Stomach (tissue), 9 donors: ENCODE data around the gene THADA. TPM values are rescaled to one million over a fixed set of nuclear protein-coding genes. Genes with fewer than 3 reads are reported as not detected.

Experiments
- DNase-seq, 2 donors: peaks; one replicate each; pipeline versions ENCODE4 v3.0.0 to v3.0.0-alpha.2; 2013 to 2019
- H3K27ac ChIP-seq, 5 donors: fragments of 200-600 bp in 4 of 5; sonication (generic) in 4 of 5; one replicate each; pipeline ENCODE4 v1.5.1; 2013 to 2019; ENCODE audit warnings: mild to moderate bottlenecking in 1 of 5, moderate library complexity in 1 of 5
- H3K27me3 ChIP-seq, 3 donors: fragments of 200-600 bp; sonication (generic); one replicate each; pipeline ENCODE4 v1.5.1; 2017 to 2019; ENCODE audit warnings: mixed run types in 1 of 3
- H3K36me3 ChIP-seq, 4 donors: fragments of 200-600 bp; sonication (generic); 1 replicate in 3 of 4; 2 replicates in 1 of 4; pipeline ENCODE4 v1.5.1; 2016 to 2019
- H3K4me1 ChIP-seq, 4 donors: fragments of 200-600 bp; sonication (generic); one replicate each; pipeline ENCODE4 v1.5.1; 2016 to 2019
- H3K4me3 ChIP-seq, 4 donors: fragments of 200-600 bp; sonication (generic) in 3 of 4; one replicate each; pipeline ENCODE4 v1.5.1; 2016 to 2019; ENCODE audit warnings: mild to moderate bottlenecking in 1 of 4
- H3K9me3 ChIP-seq, 4 donors: fragments of 200-600 bp; sonication (generic); one replicate each; pipeline ENCODE4 v1.5.1; 2016 to 2019
- CTCF ChIP-seq, 7 experiments: fragments of 450-650 bp in 4 of 7; fragments of 200-600 bp in 3 of 7; sonication (generic) in 3 of 7; IDR thresholded peaks; one replicate each; pipeline ENCODE4 v1.5.1; 2016 to 2019; ENCODE audit warnings: antibody characterized with exemption in 7 of 7, control low read depth in 2 of 7, mild to moderate bottlenecking in 1 of 7
- EP300 ChIP-seq: sonication (generic); formaldehyde crosslinking; IDR thresholded peaks from one replicate; pipeline ENCODE4 v1.6.1; 2017; ENCODE audit warnings: antibody characterized with exemption
- POLR2A ChIP-seq, 4 donors: fragments of 450-650 bp; IDR thresholded peaks; one replicate each; pipeline ENCODE4 v1.6.1; 2016; ENCODE audit warnings: antibody characterized with exemption in 4 of 4, control low read depth in 2 of 4, mild to moderate bottlenecking in 1 of 4, moderate library complexity in 1 of 4
- POLR2AphosphoS5 ChIP-seq, 3 donors: sonication (generic); formaldehyde crosslinking; IDR thresholded peaks; one replicate each; pipeline ENCODE4 v1.6.1; 2016; ENCODE audit warnings: antibody characterized with exemption in 3 of 3
- WGBS, 5 donors: extraction: QIAGEN DNeasy Blood & Tissue Kit in 3 of 5; methylation state at CpG; one replicate each; pipeline versions ENCODE4 v1.1.5 to v1.1.7; 2013 to 2018; 5-methylcytosine and 5-hydroxymethylcytosine counted together
- intact Hi-C: fragments of 100-400 bp; cut with DNase I; formaldehyde crosslinking; loops from one replicate; pipeline ENCODE4 v1.15.1; 2023; ENCODE audit warnings: low total_unique reads
- polyA plus RNA-seq, 3 donors: library from polyadenylated mRNA; stranded (reverse); fragments of 200-250 nt; gene quantifications; one replicate each; pipeline ENCODE4 v1.2.3, GENCODE V29; 2013
- total RNA-seq, 5 donors: library from RNA; depleted of rRNA; stranded (reverse); fragments of >200 nt; gene quantifications; one replicate each; pipeline versions ENCODE4 v1.1.0 to v1.2.3, GENCODE V29; 2014 to 2016
- donor health status: healthy with polysubstance abuse.
- donor health status: Bipolar disorder and iron deficiency.
- donor health status: healthy.

The THADA gene
- total and polyA plus RNA-seq, 8 donors, result 8.0 to 109 (median 31.9) TPM

- H3K4me3 ChIP-seq, result no peak overlapping the region
- 71 to 80% (median 75%) methylated on average over 12 of the region's 12 CpGs for WGBS, 5 donors
- H3K4me1 ChIP-seq, result peaks cover 34 to 69% (median 36%) of the 10 kb centered on the region in 4 donors
- peak overlapping the region in 1 of 5 donors; percentile 14 for H3K27ac ChIP-seq
- H3K36me3 ChIP-seq, result no peaks in the 10 kb centered on the region
- no peaks in the 10 kb centered on the region for H3K27me3 ChIP-seq
- no peaks in the 10 kb centered on the region for H3K9me3 ChIP-seq
- intact Hi-C loops, result no loop called here
- TF ChIP-seq CTCF (IDR thresholded peaks at IDR 0.05), result no peak
- TF ChIP-seq EP300, result no peak
- TF ChIP-seq POLR2AphosphoS5 (IDR thresholded peaks at IDR 0.05), result no peak
- TF ChIP-seq POLR2A (IDR thresholded peaks at IDR 0.05), result no peak
- DNase-seq, result peak in 1 of 2 donors; percentile 42
Observed at GRCh38 chr2:43196768-43197587, 398.9 kb downstream of the THADA start.

DNA sequence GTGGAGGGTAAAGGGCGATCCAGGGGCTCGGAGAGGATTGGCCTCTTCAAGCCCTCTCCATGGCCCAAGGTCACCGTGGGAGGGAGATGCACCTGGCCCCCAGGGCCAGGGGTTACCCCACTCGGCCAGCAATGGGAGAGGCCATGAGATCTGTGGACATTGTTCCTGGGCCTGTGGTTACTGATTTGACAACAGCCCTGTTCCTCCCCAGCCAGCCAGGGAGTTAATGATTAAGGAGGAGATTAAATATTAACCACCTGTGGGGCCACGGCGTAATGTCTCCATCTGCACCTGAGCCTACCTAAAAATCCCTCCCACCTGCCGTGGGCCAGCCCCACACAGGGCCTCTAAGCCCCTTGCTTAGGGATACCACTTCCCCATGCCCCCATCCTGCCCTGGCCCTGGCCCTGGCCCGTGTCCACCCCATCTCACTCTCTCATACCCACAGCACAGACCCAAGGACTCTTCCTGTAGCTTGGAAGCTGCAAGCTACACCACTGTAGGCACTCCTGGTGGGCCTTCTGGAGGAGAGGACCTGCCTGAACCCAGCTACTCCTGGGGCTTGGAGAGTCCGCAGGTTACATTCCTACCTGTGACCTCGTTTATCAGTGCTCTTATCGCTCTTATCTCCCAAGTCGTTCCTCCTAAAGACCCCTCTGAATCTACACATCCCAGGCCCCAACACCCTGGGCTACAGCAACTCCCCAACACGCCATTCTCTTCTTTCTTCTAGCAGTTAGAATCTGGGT, 401.5 kb downstream of the THADA start:
- Histone ChIP-seq H3K9me3 (no peaks in the 10 kb centered on the region), H3K27ac (peak overlapping the region; percentile 83 to 97 (median 94)), H3K36me3 (no peaks in the 10 kb centered on the region), H3K27me3 (no peaks in the 10 kb centered on the region), H3K4me3 (peak overlapping the region in 1 of 4 donors; percentile 8), H3K4me1 (peaks cover 30 to 65% (median 36%) of the 10 kb centered on the region in 4 donors)
- DNase-seq, result peak; percentile 83 to 94
- WGBS, 5 donors, result 29 to 53% (median 42%) methylated on average over 9 to 13 of the region's 13 CpGs
- TF ChIP-seq POLR2A (IDR thresholded peaks at IDR 0.05) (no peak), POLR2AphosphoS5 (IDR thresholded peaks at IDR 0.05) (peak in 1 of 3 donors; percentile 62)
- intact Hi-C loops, result no loop called here

DNA sequence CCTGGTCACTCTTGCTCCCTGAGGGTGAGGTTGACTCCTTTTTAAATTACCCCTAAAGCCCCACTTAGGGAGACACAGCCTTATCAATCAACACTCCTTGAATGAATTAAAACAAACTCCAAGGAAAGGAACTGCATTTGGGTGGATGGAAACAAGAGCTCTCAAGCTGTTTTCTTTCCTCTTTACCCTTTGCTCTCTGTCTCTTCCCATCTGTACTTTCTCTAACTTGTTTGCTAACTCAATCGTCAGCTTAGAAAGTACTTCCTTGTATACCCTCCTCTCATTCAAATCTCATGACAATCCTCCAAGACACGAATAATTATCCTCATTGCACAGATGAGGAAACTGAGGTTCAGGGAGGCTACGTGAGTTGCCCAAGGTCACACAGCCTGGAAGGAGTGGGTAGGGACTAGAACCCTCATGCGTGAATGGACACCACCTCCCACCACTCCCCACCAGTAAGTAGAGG, 402.2 kb downstream of the THADA start:
- peaks cover 30 to 64% (median 36%) of the 10 kb centered on the region in 4 donors for H3K4me1 ChIP-seq
- H3K27ac ChIP-seq, result peak overlapping the region; percentile 83 to 97 (median 94)
- DNase-seq, result no peak
- TF ChIP-seq POLR2AphosphoS5 (IDR thresholded peaks at IDR 0.05) (no peak), EP300 (no peak), POLR2A (IDR thresholded peaks at IDR 0.05) (no peak), CTCF (IDR thresholded peaks at IDR 0.05) (no peak)
- no peak overlapping the region for H3K4me3 ChIP-seq
- WGBS, 5 donors, result 33 to 49% (median 42%) methylated on average over 4 of the region's 4 CpGs
- H3K36me3 ChIP-seq, result no peaks in the 10 kb centered on the region
- no peaks in the 10 kb centered on the region for H3K9me3 ChIP-seq
- H3K27me3 ChIP-seq, result no peaks in the 10 kb centered on the region
- intact Hi-C loops, result no loop called here

DNA sequence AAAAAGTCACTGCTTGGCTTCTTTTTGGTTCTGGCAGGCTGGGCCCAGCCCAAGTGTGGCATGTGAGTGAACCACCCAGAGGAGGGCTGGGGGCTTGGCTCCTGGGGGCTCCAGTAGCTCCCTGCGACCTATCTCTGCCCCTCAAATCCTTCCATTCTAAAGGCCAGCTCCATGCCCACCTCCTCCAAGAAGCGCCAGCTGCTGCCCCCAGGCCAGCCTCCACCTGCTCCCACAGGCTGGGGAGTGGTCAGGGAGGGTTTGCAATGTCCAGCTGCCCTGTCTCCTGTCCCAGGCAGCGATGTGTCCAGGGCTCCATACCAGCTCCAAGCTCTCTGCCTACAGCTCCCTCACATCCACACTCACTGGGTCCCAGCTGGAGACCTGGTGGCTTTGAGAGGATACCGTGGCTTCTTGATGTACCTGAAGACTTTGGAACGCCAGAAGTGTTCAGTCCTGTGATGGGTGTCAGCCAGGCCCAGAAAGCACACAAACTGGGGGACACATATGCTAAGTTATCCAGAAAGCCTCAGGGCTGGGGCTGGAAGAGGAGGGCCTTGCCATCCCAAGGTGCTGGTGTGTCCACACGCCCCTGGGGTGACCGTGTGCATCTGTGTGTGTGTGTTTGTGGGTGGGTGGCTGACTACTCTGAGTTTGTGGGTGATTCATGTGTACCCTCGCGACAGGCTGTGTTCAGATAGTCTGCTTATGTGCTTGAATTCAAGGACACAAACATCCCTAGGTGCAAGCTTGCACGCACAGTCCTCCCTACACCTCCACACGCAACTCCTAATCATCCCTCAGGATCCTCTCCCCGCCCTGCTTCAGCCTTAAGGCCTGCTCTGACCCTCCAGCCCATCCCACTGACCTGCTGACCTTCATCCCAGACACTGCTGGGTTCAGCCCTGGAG, 402.8 kb downstream of the THADA start:
- no peaks in the 10 kb centered on the region for H3K9me3 ChIP-seq
- H3K27ac ChIP-seq, result peak overlapping the region; percentile 83 to 94 (median 94)
- no peaks in the 10 kb centered on the region for H3K27me3 ChIP-seq
- TF ChIP-seq POLR2AphosphoS5 (IDR thresholded peaks at IDR 0.05), result no peak
- no peak for TF ChIP-seq EP300
- TF ChIP-seq CTCF (IDR thresholded peaks at IDR 0.05), result no peak
- TF ChIP-seq POLR2A (IDR thresholded peaks at IDR 0.05), result no peak
- intact Hi-C loops, result no loop called here
- H3K4me3 ChIP-seq, result no peak overlapping the region
- WGBS, 5 donors, result 68 to 85% (median 73%) methylated on average over 10 to 12 of the region's 12 CpGs
- peak in 1 of 2 donors; percentile 49 for DNase-seq
- H3K36me3 ChIP-seq, result no peaks in the 10 kb centered on the region
- peaks cover 30 to 64% (median 36%) of the 10 kb centered on the region in 4 donors for H3K4me1 ChIP-seq
